Measurements from ENCODE around the gene GPR135. TPM values are rescaled to one million over a fixed set of nuclear protein-coding genes. Genes with fewer than 3 reads are reported as not detected.
A peak's percentile ranks its signal among the peaks of the same experiment; 100 is the strongest.

Gene GPR135
- total and polyA plus RNA-seq, 2 of the 13 experiments (the other 11 are each of a cell fraction or from before 2014, with no cell fraction given): 0.46 to 1.3 TPM

DNA sequence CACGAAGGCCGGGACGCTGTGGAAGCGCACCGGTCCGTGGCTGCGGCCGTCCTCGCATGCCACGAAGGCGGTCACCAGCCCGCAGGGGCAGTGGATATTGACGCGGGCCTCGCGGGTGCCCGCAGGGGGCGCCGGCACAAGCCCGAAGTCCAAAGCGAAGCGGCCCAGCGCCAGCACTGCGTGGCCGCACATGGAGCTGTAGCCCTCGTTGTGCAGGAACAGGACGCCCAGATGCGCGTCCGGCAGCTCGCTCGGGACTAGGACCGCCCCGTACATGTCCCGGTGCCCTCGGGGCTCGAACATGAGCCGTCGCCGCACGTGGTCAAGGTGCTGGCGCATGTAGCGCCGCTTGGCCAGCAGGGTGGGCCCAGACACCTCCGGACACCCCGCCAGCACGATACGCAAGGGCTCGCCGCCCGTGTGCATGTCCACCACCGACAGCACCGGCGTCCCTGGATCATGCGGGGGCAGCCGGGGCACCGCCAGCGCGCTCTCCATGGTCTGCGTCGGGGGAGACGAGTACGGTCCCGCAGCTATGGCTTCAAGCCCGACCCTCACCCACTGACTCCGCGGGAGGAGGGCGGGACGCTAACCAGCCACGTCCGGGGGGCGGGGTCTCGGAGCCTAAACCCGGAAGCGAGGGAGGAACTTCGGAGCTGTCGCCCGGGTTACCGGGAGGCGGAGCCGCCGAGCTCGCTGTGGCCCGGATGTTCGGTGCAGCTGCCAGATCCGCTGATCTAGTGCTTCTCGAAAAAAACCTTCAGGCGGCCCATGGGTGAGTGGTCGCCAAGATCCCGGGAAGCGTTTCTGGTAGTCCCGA, 18.8 kb upstream of the GPR135 start, which contains the start of the genes JKAMP and L3HYPDH (continued):
- TF ChIP-seq LCORL (IDR thresholded peaks at IDR 0.05) (no peak), LCORL (CRISPR knock-in tag; IDR thresholded peaks at IDR 0.05) (peak; percentile 48), ZNF468 (CRISPR knock-in tag; IDR thresholded peaks at IDR 0.05) (peak; percentile 97; the same call in 1 of the 2 replicates), ZSCAN30 (CRISPR knock-in tag; IDR thresholded peaks at IDR 0.05) (peak; percentile 90), RARA (CRISPR knock-in tag; IDR thresholded peaks at IDR 0.05) (peak; percentile 46; the same call in 1 of the 2 replicates), AGO1 (IDR thresholded peaks at IDR 0.05; ENCODE audit: low read depth, low read length, poor library complexity, severe bottlenecking) (peak; percentile 56), PCBP1 (IDR thresholded peaks at IDR 0.05; ENCODE audit: borderline replicate concordance, low read depth, low read length) (no peak), SATB2 (CRISPR knock-in tag; IDR thresholded peaks at IDR 0.05) (peak; percentile 97), KMT2A (CRISPR knock-in tag; IDR thresholded peaks at IDR 0.05) (no peak; the same call in 1 of the 2 replicates), HNF4G (IDR thresholded peaks at IDR 0.05; ENCODE audit: borderline replicate concordance, low read depth, low read length) (peak; percentile 26; the same call in 1 of the 2 replicates), HNF4G (CRISPR knock-in tag; IDR thresholded peaks at IDR 0.05; ENCODE audit: borderline replicate concordance, low read depth) (no peak), FIP1L1 (IDR thresholded peaks at IDR 0.05; ENCODE audit: borderline replicate concordance, insufficient read depth, low read depth, low read length) (no peak), ZFP37 (CRISPR knock-in tag; IDR thresholded peaks at IDR 0.05; ENCODE audit: borderline replicate concordance) (peak; percentile 85), GTF3A (CRISPR knock-in tag; conservative IDR thresholded peaks at IDR 0.05) (0 out of 2 replicates have a peak, but pooled peaks have one; percentile 73)
- TF ChIP-seq, protein P1, sequence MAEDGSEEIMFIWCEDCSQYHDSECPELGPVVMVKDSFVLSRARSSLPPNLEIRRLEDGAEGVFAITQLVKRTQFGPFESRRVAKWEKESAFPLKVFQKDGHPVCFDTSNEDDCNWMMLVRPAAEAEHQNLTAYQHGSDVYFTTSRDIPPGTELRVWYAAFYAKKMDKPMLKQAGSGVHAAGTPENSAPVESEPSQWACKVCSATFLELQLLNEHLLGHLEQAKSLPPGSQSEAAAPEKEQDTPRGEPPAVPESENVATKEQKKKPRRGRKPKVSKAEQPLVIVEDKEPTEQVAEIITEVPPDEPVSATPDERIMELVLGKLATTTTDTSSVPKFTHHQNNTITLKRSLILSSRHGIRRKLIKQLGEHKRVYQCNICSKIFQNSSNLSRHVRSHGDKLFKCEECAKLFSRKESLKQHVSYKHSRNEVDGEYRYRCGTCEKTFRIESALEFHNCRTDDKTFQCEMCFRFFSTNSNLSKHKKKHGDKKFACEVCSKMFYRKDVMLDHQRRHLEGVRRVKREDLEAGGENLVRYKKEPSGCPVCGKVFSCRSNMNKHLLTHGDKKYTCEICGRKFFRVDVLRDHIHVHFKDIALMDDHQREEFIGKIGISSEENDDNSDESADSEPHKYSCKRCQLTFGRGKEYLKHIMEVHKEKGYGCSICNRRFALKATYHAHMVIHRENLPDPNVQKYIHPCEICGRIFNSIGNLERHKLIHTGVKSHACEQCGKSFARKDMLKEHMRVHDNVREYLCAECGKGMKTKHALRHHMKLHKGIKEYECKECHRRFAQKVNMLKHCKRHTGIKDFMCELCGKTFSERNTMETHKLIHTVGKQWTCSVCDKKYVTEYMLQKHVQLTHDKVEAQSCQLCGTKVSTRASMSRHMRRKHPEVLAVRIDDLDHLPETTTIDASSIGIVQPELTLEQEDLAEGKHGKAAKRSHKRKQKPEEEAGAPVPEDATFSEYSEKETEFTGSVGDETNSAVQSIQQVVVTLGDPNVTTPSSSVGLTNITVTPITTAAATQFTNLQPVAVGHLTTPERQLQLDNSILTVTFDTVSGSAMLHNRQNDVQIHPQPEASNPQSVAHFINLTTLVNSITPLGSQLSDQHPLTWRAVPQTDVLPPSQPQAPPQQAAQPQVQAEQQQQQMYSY (CRISPR knock-in tag; IDR thresholded peaks at IDR 0.05): peak; percentile 72
- TF ChIP-seq, protein P2, sequence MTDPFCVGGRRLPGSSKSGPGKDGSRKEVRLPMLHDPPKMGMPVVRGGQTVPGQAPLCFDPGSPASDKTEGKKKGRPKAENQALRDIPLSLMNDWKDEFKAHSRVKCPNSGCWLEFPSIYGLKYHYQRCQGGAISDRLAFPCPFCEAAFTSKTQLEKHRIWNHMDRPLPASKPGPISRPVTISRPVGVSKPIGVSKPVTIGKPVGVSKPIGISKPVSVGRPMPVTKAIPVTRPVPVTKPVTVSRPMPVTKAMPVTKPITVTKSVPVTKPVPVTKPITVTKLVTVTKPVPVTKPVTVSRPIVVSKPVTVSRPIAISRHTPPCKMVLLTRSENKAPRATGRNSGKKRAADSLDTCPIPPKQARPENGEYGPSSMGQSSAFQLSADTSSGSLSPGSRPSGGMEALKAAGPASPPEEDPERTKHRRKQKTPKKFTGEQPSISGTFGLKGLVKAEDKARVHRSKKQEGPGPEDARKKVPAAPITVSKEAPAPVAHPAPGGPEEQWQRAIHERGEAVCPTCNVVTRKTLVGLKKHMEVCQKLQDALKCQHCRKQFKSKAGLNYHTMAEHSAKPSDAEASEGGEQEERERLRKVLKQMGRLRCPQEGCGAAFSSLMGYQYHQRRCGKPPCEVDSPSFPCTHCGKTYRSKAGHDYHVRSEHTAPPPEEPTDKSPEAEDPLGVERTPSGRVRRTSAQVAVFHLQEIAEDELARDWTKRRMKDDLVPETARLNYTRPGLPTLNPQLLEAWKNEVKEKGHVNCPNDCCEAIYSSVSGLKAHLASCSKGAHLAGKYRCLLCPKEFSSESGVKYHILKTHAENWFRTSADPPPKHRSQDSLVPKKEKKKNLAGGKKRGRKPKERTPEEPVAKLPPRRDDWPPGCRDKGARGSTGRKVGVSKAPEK (CRISPR knock-in tag; IDR thresholded peaks at IDR 0.05; ENCODE audit: borderline replicate concordance): 0 out of 2 replicates have a peak, but pooled peaks have one; percentile 47
- TF ChIP-seq, protein P3, sequence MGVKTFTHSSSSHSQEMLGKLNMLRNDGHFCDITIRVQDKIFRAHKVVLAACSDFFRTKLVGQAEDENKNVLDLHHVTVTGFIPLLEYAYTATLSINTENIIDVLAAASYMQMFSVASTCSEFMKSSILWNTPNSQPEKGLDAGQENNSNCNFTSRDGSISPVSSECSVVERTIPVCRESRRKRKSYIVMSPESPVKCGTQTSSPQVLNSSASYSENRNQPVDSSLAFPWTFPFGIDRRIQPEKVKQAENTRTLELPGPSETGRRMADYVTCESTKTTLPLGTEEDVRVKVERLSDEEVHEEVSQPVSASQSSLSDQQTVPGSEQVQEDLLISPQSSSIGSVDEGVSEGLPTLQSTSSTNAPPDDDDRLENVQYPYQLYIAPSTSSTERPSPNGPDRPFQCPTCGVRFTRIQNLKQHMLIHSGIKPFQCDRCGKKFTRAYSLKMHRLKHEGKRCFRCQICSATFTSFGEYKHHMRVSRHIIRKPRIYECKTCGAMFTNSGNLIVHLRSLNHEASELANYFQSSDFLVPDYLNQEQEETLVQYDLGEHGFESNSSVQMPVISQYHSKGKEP (CRISPR knock-in tag; IDR thresholded peaks at IDR 0.05): peak; percentile 81; the same call in 1 of the 2 replicates

All from HepG2 (cell line).